Osteoblast (primary cell): ENCODE results near the gene UTF1. TPM values are rescaled to one million over a fixed set of nuclear protein-coding genes. Genes with fewer than 3 reads are reported as not detected.
A peak's percentile ranks its signal among the peaks of the same experiment; 100 is the strongest.

Source experiments
- DNase-seq: peaks from one replicate; pipeline ENCODE4 v3.0.0; 2011; ENCODE audit warnings: low spot score, mixed read lengths; ENCODE audit not compliant: insufficient read length; ENCODE audit errors: missing footprints
- H2AFZ ChIP-seq: 2 replicates; pipeline ENCODE4 v1.6.0; 2011; ENCODE audit warnings: mild to moderate bottlenecking, low read length
- H3K27ac ChIP-seq: 2 replicates; pipeline ENCODE4 v1.5.1; 2011; ENCODE audit warnings: mild to moderate bottlenecking, low read depth, low read length, moderate library complexity
- H3K27me3 ChIP-seq: 2 replicates; pipeline ENCODE4 v1.6.0; 2012; ENCODE audit warnings: mild to moderate bottlenecking, control low read depth, inconsistent platforms, low read length, moderate library complexity; ENCODE audit not compliant: insufficient read depth
- H3K36me3 ChIP-seq: 2 replicates; pipeline ENCODE4 v1.5.1; 2011; ENCODE audit warnings: mild to moderate bottlenecking, low read length, control low read depth, moderate library complexity; ENCODE audit not compliant: insufficient read depth
- H3K4me1 ChIP-seq: 2 replicates; pipeline ENCODE4 v1.5.1; 2011; ENCODE audit warnings: mild to moderate bottlenecking, low read length, control low read depth, moderate library complexity; ENCODE audit not compliant: insufficient read depth
- H3K4me2 ChIP-seq: 2 replicates; pipeline ENCODE4 v1.6.0; 2011; ENCODE audit warnings: mild to moderate bottlenecking, low read length; ENCODE audit not compliant: insufficient read depth
- H3K4me3 ChIP-seq: fragments of 200-600 bp; sonication (generic); 3 replicates; pipeline ENCODE4 v1.5.1; 2012; ENCODE audit warnings: mild to moderate bottlenecking, low read length, inconsistent platforms; ENCODE audit not compliant: insufficient read depth
- H3K79me2 ChIP-seq: 2 replicates; pipeline ENCODE4 v1.6.0; 2012; ENCODE audit warnings: mild to moderate bottlenecking, low read length, control low read depth, inconsistent platforms; ENCODE audit not compliant: insufficient read depth
- H3K9me3 ChIP-seq: 2 replicates; pipeline ENCODE4 v1.5.1; 2011; ENCODE audit warnings: low read depth, low read length, control low read depth
- H4K20me1 ChIP-seq: 2 replicates; pipeline ENCODE4 v1.6.0; 2012; ENCODE audit warnings: mild to moderate bottlenecking, low read length, control low read depth; ENCODE audit not compliant: insufficient read depth
- total RNA-seq: library from RNA; depleted of rRNA; stranded (reverse); fragments of >200 nt; gene quantifications from 2 replicates; pipeline ENCODE4 v1.2.3, GENCODE V29; 2012
- TF ChIP-seq, protein P1 (sequence below): IDR thresholded peaks from 2 replicates; pipeline ENCODE4 v1.5.1; 2011; ENCODE audit warnings: mild to moderate bottlenecking, low read depth, low read length, moderate library complexity; ENCODE audit errors: extremely low read depth

UTF1 gene
- total RNA-seq, 1 donor, result not detected

DNA sequence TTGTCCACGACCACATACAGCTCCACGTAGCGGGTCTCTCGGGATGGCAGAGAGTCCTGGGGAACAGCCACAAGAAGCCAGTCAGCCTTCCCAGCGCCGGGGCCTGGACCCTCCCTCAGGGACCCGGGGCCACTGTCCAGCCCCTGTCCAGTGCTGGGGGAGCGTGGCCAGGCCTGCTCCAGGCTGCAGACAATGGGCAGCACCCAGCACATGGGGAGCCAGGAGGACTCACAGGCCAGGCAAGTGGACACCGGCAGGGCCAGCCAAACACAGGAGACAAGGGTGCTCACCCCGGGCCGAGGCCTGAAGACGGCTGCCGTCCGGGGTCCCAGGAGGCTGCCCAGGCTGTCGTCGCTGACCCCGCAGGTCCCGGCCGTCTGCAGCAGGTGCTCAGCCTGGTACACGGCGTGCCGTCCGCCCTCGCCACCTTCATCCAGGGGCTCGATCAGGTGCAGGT is 43.0 kb downstream of the UTF1 start:
- no peak overlapping the region for H3K4me3 ChIP-seq
- no peaks in the 10 kb centered on the region for H3K4me1 ChIP-seq
- H2AFZ ChIP-seq, result no peak overlapping the region
- peak; percentile 91 for DNase-seq
- peaks cover 6% of the 10 kb centered on the region for H4K20me1 ChIP-seq
- no peak overlapping the region for H3K27ac ChIP-seq
- H3K4me2 ChIP-seq, result no peak overlapping the region
- no peaks in the 10 kb centered on the region for H3K79me2 ChIP-seq
- TF ChIP-seq, protein P1, sequence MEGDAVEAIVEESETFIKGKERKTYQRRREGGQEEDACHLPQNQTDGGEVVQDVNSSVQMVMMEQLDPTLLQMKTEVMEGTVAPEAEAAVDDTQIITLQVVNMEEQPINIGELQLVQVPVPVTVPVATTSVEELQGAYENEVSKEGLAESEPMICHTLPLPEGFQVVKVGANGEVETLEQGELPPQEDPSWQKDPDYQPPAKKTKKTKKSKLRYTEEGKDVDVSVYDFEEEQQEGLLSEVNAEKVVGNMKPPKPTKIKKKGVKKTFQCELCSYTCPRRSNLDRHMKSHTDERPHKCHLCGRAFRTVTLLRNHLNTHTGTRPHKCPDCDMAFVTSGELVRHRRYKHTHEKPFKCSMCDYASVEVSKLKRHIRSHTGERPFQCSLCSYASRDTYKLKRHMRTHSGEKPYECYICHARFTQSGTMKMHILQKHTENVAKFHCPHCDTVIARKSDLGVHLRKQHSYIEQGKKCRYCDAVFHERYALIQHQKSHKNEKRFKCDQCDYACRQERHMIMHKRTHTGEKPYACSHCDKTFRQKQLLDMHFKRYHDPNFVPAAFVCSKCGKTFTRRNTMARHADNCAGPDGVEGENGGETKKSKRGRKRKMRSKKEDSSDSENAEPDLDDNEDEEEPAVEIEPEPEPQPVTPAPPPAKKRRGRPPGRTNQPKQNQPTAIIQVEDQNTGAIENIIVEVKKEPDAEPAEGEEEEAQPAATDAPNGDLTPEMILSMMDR, result no peak
- H3K36me3 ChIP-seq, result no peaks in the 10 kb centered on the region
- H3K27me3 ChIP-seq, result peaks cover 19% of the 10 kb centered on the region
- H3K9me3 ChIP-seq, result no peaks in the 10 kb centered on the region

DNA sequence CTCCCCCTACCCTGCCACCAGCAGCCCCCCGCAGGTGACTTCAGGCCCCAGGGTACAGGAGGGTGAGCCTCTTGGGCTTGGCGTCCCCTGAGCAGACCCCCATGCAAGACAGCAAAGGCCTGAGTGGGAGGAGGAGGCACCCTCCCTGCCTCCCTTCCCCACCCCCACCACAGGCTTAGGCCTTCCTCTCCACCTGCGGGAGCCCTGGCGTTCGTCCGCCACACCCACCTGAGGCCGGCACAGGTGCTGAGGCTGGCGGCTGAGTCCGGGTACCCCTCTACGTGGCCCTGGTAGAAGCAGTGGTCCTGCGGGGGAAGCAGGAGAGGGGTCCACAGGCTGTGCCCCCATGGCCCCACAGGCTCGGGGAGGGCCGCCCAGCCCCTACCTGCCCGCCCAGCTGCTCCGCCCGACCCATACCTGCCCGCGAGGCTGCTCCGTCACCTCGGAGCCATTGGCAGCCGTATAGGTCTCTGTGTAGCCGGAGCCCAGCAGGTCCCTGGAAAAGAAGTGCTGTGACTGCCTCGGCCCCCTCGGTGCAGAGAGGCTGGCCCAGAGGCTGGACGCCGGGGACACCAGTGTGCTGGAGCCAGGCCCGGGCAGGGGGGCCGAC is 43.6 kb downstream of the UTF1 start:
- Histone ChIP-seq H3K27me3 (peaks cover 19% of the 10 kb centered on the region), H3K4me2 (no peak overlapping the region), H3K4me3 (no peak overlapping the region), H2AFZ (no peak overlapping the region), H3K79me2 (no peaks in the 10 kb centered on the region), H3K27ac (no peak overlapping the region), H3K9me3 (no peaks in the 10 kb centered on the region), H3K4me1 (no peaks in the 10 kb centered on the region), H4K20me1 (peaks cover 10% of the 10 kb centered on the region), H3K36me3 (no peaks in the 10 kb centered on the region)
- DNase-seq, result no peak
- TF ChIP-seq, protein P1, result no peak

DNA sequence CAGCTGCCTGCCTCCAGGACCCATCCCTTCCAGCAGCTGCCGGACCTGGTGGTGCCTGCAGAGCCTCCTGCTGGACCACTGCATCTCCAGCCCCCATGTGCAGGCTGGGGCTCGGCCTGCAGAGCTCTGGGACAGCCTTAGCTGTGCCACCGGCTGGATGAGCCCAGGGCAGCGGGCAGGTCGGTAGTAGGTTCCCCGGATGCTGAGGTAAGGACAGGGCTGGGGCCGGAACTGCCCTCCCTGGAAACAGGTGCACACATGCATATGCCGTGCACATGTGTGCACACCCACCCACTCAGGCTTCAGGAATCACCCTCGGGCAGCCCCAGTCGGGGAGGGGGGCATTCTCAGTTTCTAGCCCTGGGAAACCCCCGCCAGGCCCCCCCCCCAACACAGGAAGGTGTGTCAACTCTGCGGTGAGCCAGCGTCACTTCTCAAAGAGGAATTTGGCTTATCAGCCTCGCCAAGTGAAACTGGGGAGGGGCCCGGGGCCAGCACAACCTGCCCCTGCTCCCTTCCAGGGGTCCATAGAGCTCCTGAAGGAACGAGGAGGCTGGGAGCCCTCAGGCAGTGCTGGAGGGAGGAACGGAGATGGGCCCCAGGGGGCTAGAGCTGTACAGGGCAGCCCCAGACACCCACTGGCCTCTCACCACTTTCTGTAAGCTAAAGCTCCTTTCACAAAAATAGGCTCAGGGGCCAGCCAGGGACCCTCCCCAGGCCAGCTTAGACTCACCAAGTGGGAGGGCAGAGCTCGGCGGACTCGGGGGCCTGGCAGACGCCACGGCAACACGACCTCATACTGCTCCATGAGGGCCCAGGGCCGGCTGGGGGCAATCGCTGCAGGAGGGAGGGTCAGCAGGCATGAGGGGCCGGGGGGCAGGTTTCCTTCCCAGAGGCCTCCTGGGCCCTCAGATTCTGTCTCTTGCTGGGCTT is 45.0 kb downstream of the UTF1 start:
- Histone ChIP-seq H3K9me3 (no peaks in the 10 kb centered on the region), H3K4me1 (no peaks in the 10 kb centered on the region), H2AFZ (no peak overlapping the region), H3K27ac (no peak overlapping the region), H3K36me3 (peaks cover 11% of the 10 kb centered on the region), H3K4me2 (no peak overlapping the region), H3K27me3 (peaks cover 19% of the 10 kb centered on the region), H3K4me3 (no peak overlapping the region), H3K79me2 (no peaks in the 10 kb centered on the region), H4K20me1 (peaks cover 10% of the 10 kb centered on the region)
- DNase-seq, result peak; percentile 90
- TF ChIP-seq, protein P1, result no peak

DNA sequence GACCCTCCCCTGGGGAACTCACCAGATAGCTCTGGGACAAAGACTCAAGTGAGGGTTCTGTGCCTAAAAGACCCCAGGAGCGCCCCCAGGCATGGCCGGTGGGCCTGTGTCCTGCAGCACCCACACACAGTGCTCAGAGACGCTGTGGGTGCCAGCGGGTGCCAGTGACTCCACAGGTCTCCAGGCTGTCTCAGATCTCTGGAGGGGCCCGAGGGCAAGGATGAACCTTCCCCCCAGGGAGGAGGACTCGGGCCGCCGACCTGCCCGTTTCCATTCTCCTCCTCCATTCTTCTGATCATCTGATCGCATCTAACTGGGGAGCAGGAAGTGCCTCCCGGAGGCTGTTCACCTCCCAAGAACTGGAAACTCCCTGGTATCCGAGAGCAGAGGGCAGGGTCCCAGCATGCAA is 45.7 kb downstream of the UTF1 start:
- TF ChIP-seq, protein P1, result no peak
- Histone ChIP-seq H2AFZ (no peak overlapping the region), H3K4me2 (no peak overlapping the region), H3K27ac (no peak overlapping the region), H3K9me3 (no peaks in the 10 kb centered on the region), H3K4me1 (no peaks in the 10 kb centered on the region), H4K20me1 (peaks cover 10% of the 10 kb centered on the region), H3K79me2 (no peaks in the 10 kb centered on the region), H3K4me3 (no peak overlapping the region), H3K36me3 (peaks cover 11% of the 10 kb centered on the region), H3K27me3 (peaks cover 19% of the 10 kb centered on the region)
- DNase-seq, result peak; percentile 87
